Testis (tissue), 3 donors: ENCODE data around the gene CACNA1E. TPM values are rescaled to one million over a fixed set of nuclear protein-coding genes. Genes with fewer than 3 reads are reported as not detected.
A peak's percentile ranks its signal among the peaks of the same experiment; 100 is the strongest.

ENCODE experiments used
- DNase-seq: peaks from one replicate; pipeline ENCODE4 v3.0.0-alpha.2; 2019
- H3K27ac ChIP-seq, 2 donors: fragments of 200-600 bp; sonication (generic); one replicate each; pipeline ENCODE4 v1.5.1; 2019
- H3K27me3 ChIP-seq: fragments of 200-600 bp; sonication (generic); one replicate; pipeline ENCODE4 v1.5.1; 2019
- H3K36me3 ChIP-seq: fragments of 200-600 bp; sonication (generic); one replicate; pipeline ENCODE4 v1.5.1; 2017; ENCODE audit warnings: low read depth; ENCODE audit errors: missing control alignments
- H3K4me1 ChIP-seq: fragments of 200-600 bp; sonication (generic); one replicate; pipeline ENCODE4 v1.5.1; 2019
- H3K4me3 ChIP-seq, 2 donors: fragments of 200-600 bp; sonication (generic); one replicate each; pipeline ENCODE4 v1.5.1; 2017 to 2019
- H3K9me3 ChIP-seq: fragments of 200-600 bp; sonication (generic); one replicate; pipeline ENCODE4 v1.5.1; 2017
- POLR2A ChIP-seq: fragments of 450-650 bp; IDR thresholded peaks from one replicate; pipeline ENCODE4 v1.6.1; 2017; ENCODE audit warnings: antibody characterized with exemption, mild to moderate bottlenecking, moderate library complexity
- WGBS, 2 donors: methylation state at CpG; one replicate each; pipeline ENCODE4 v1.1.5; 2018; 5-methylcytosine and 5-hydroxymethylcytosine counted together
- intact Hi-C: fragments of 100-400 bp; cut with DNase I; formaldehyde crosslinking; loops from one replicate; pipeline ENCODE4 v1.15.1; 2023; ENCODE audit warnings: low total_unique reads
- polyA plus RNA-seq: library from polyadenylated mRNA; stranded (reverse); fragments of 350-450 nt; fragmentation: Illumina TruSeq; extraction: RNeasy Lipid Tissue Mini Kit (QIAGEN cat#74804); gene quantifications from one replicate; pipeline ENCODE4 v1.2.3, GENCODE V29; 2014; ENCODE audit warnings: low read depth, low replicate concordance; ENCODE audit not compliant: insufficient read depth
- total RNA-seq, 2 donors: library from RNA; depleted of rRNA; stranded (reverse); fragments of >200 nt; gene quantifications; one replicate each; pipeline ENCODE4 v1.2.3, GENCODE V29; 2016
- TF ChIP-seq, protein P1 (sequence below), 3 experiments: fragments of 450-650 bp in 2 of 3; fragments of 200-600 bp in 1 of 3; sonication (generic) in 1 of 3; IDR thresholded peaks; one replicate each; pipeline ENCODE4 v1.5.1; 2016 to 2019; ENCODE audit warnings: antibody characterized with exemption in 3 of 3, mild to moderate bottlenecking in 2 of 3, moderate library complexity in 1 of 3

Gene CACNA1E
- total and polyA plus RNA-seq, 3 donors from 2014 or later: 2.4 to 12.6 (median 9.1) TPM

DNA sequence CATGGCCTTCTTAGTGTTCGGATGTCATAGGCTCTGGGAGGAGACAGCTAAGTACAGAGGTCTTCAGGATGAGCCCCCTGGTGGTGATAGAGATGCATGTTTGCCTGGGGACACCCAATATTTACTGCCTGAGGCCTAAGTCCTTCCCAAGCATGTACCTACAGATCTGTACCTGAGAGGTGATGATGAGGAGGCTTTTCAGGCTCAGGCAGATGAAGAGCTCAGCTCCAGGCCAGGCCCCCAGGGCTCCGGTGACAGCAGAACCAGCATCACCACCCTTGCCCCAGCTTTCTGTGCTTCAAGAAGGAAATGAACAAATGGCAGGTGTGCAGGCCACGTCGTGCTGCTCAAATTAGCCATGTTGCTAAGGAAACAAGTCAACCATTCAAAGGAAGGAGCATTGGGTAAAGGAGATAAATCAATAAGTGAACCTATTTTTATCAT, 21.1 kb downstream of the CACNA1E start:
- Histone ChIP-seq H3K9me3 (no peaks in the 10 kb centered on the region), H3K27me3 (no peaks in the 10 kb centered on the region), H3K4me3 (no peak overlapping the region), H3K4me1 (no peaks in the 10 kb centered on the region), H3K27ac (no peak overlapping the region), H3K36me3 (no peaks in the 10 kb centered on the region)
- 61 to 82% methylated on average over 3 to 4 of the region's 4 CpGs for WGBS, 2 donors
- TF ChIP-seq POLR2A: no peak
- TF ChIP-seq, protein P1, sequence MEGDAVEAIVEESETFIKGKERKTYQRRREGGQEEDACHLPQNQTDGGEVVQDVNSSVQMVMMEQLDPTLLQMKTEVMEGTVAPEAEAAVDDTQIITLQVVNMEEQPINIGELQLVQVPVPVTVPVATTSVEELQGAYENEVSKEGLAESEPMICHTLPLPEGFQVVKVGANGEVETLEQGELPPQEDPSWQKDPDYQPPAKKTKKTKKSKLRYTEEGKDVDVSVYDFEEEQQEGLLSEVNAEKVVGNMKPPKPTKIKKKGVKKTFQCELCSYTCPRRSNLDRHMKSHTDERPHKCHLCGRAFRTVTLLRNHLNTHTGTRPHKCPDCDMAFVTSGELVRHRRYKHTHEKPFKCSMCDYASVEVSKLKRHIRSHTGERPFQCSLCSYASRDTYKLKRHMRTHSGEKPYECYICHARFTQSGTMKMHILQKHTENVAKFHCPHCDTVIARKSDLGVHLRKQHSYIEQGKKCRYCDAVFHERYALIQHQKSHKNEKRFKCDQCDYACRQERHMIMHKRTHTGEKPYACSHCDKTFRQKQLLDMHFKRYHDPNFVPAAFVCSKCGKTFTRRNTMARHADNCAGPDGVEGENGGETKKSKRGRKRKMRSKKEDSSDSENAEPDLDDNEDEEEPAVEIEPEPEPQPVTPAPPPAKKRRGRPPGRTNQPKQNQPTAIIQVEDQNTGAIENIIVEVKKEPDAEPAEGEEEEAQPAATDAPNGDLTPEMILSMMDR (IDR thresholded peaks at IDR 0.05): peak in 1 of 3 experiments; percentile 6
- no peak for DNase-seq
- intact Hi-C loops: no loop called here

DNA sequence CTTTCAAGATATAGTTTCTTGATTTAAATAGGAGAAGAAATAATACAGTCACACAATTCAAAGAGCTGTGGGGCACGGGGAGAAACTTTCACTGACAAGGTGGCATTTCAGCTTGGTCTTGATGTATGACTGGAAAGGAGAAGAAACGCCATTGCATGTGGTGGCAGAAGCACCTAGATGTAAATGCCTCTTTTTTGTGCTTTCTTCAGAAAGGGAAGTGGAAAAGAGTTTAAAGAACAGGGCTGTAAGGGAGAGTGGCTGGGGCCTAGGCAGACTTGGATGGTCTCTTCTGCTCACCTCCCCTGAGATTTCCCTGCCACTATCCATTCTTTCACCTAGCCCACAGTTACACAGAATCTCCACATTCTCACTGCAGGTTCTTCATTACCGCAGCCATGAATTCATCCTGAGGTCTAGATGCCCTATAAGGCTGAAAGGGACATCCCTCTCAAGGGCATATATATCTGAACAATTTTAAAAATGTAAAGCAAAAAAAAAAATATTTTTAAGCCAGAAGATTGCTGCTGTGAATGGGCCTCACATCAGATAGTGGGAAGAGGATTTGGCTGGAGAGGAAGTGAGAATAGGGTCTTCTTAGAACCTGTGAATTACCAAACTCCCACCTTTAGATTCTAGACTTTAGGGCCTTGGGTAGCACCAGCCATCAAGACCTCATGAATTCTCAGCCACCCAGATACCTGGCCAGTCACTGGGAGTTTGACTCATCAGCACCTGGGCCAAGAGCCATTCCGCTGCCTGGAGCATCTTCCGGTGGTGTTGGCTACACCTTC, 23.4 kb downstream of the CACNA1E start:
- Histone ChIP-seq H3K36me3 (no peaks in the 10 kb centered on the region), H3K4me1 (no peaks in the 10 kb centered on the region), H3K9me3 (no peaks in the 10 kb centered on the region), H3K27ac (no peak overlapping the region), H3K27me3 (no peaks in the 10 kb centered on the region), H3K4me3 (no peak overlapping the region)
- no peak for DNase-seq
- WGBS, 2 donors: 90 to 92% methylated on average over 5 of the region's 5 CpGs
- intact Hi-C loops: no loop called here
- TF ChIP-seq, protein P1 (IDR thresholded peaks at IDR 0.05): no peak
- TF ChIP-seq POLR2A: no peak

DNA sequence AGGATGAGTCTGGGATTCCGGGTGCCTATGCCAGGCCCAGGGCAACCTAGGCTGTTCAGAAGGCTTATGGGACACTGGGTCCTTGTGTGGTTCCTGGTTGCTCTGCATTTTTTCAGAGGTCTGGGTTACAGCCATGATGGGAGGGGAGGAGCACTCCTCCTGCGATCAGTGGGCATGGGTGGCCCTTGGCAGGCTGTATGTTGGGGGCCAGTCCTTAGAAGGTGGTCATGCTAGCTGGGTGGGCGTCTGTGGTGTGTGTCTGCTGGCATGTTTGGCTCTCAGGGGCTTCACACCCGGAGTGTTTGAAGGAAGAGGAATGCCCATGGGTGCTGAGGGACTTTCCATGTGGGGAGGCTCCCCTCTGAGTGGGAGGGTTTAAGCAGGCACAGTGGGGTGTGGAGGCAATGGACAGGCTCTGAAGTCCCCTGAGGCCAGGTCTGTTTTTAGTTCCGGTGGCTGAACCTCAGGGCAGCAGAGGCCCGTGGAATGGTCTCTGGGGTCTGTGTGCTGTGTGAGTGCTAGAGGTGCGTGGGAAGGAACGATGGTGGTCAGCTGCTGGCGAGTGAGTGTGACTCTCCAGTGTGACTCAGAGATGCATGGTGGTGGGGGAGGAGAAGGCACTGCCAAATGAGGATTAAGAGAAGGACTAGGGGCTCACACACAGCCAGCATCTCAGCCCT, 25.3 kb downstream of the CACNA1E start:
- no peaks in the 10 kb centered on the region for H3K27me3 ChIP-seq
- no peak for TF ChIP-seq POLR2A
- TF ChIP-seq, protein P1 (IDR thresholded peaks at IDR 0.05): no peak
- H3K4me1 ChIP-seq: no peaks in the 10 kb centered on the region
- intact Hi-C loops: no loop called here
- no peak overlapping the region for H3K27ac ChIP-seq
- WGBS, 2 donors: 84 to 88% methylated on average over 9 of the region's 9 CpGs
- no peaks in the 10 kb centered on the region for H3K9me3 ChIP-seq
- H3K4me3 ChIP-seq: no peak overlapping the region
- no peaks in the 10 kb centered on the region for H3K36me3 ChIP-seq
- DNase-seq: no peak

DNA sequence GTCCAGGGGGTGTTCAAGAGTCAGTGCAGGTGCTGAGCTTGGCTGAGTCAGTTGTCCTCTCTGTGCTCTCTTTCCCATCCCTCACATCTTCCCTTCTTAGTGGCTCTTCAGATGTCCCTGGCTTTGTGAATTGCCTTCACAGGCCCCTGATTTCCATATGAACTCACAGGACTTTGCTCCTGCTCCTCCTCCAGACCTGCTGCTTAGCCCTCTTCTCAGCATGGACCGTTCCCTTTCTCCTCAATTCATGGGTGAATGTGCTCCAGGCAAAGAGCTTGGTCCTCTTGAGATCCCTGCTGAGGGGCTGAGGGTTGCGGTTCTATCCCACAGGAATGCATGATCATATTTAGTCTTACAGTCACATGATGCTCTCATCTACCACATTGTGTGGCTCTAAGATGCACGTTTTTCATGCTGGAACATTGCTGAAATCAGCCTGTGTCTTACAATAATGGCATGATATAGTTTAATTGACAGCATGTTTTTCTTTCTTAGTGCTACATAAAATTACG, 30.5 kb downstream of the CACNA1E start:
- H3K9me3 ChIP-seq: no peaks in the 10 kb centered on the region
- H3K4me1 ChIP-seq: no peaks in the 10 kb centered on the region
- no peaks in the 10 kb centered on the region for H3K27me3 ChIP-seq
- no peak overlapping the region for H3K27ac ChIP-seq
- no peaks in the 10 kb centered on the region for H3K36me3 ChIP-seq
- WGBS, 2 donors: 77 to 80% methylated on average over 4 of the region's 4 CpGs
- DNase-seq: no peak
- intact Hi-C loops: no loop called here
- no peak overlapping the region for H3K4me3 ChIP-seq
- TF ChIP-seq, protein P1 (IDR thresholded peaks at IDR 0.05): no peak
- no peak for TF ChIP-seq POLR2A
